Right atrium auricular region (tissue), 2 donors: ENCODE measurements around the gene PRDM10. TPM values are rescaled to one million over a fixed set of nuclear protein-coding genes. Genes with fewer than 3 reads are reported as not detected.
A peak's percentile ranks its signal among the peaks of the same experiment; 100 is the strongest.

Experiments
- DNase-seq: peaks from one replicate; pipeline ENCODE4 v3.0.0-alpha.2; 2019; ENCODE audit warnings: low spot score
- H3K27ac ChIP-seq, 2 donors: fragments of 200-600 bp; sonication (generic); 1 replicate in 1 of 2; 2 replicates in 1 of 2; pipeline ENCODE4 v1.5.1; 2016 to 2019
- H3K27me3 ChIP-seq, 2 donors: fragments of 200-600 bp; sonication (generic); one replicate each; pipeline versions ENCODE4 v1.5.1 to v1.6.0; 2017 to 2019
- H3K36me3 ChIP-seq: fragments of 200-600 bp; sonication (generic); one replicate; pipeline ENCODE4 v1.5.1; 2016
- H3K4me1 ChIP-seq, 2 donors: fragments of 200-600 bp; sonication (generic); one replicate each; pipeline versions ENCODE4 v1.5.1 to v1.6.0; 2017 to 2019
- H3K4me3 ChIP-seq, 2 donors: fragments of 200-600 bp; sonication (generic); 1 replicate in 1 of 2; 2 replicates in 1 of 2; pipeline ENCODE4 v1.5.1; 2017 to 2019; ENCODE audit warnings: mild to moderate bottlenecking in 1 of 2, moderate library complexity in 1 of 2
- H3K9me3 ChIP-seq, 2 donors: fragments of 200-600 bp; sonication (generic); one replicate each; pipeline ENCODE4 v1.5.1; 2019
- CTCF ChIP-seq, 2 donors: fragments of 200-600 bp; sonication (generic); IDR thresholded peaks; one replicate each; pipeline ENCODE4 v1.5.1; 2019; ENCODE audit warnings: antibody characterized with exemption in 2 of 2
- total RNA-seq, 2 donors: library from RNA; depleted of rRNA; stranded (reverse); fragments of >200 nt; gene quantifications; one replicate each; pipeline ENCODE4 v1.1.0, GENCODE V29; 2016

Gene PRDM10
- total RNA-seq, 2 donors from 2014 or later = 4.3 TPM

GRCh38 chr11:129951866-129952262 lies 50.8 kb downstream of the PRDM10 start:
- Histone ChIP-seq H3K36me3 (peaks cover 5% of the 10 kb centered on the region), H3K4me1 (no peaks in the 10 kb centered on the region), H3K27ac (no peak overlapping the region), H3K9me3 (no peaks in the 10 kb centered on the region), H3K4me3 (no peak overlapping the region), H3K27me3 (no peaks in the 10 kb centered on the region)
- no peak for TF ChIP-seq CTCF (IDR thresholded peaks at IDR 0.05)
- DNase-seq = no peak

GRCh38 chr11:129951201-129951865 lies 51.3 kb downstream of the PRDM10 start:
- no peak for TF ChIP-seq CTCF (IDR thresholded peaks at IDR 0.05)
- Histone ChIP-seq H3K27me3 (no peaks in the 10 kb centered on the region), H3K27ac (no peak overlapping the region), H3K4me1 (no peaks in the 10 kb centered on the region), H3K36me3 (peaks cover 10% of the 10 kb centered on the region), H3K9me3 (no peaks in the 10 kb centered on the region), H3K4me3 (no peak overlapping the region)
- DNase-seq = no peak

- Histone ChIP-seq H3K27me3 (no peaks in the 10 kb centered on the region), H3K4me3 (no peak overlapping the region), H3K9me3 (no peaks in the 10 kb centered on the region), H3K4me1 (no peaks in the 10 kb centered on the region), H3K27ac (no peak overlapping the region), H3K36me3 (peaks cover 14% of the 10 kb centered on the region)
- peak; percentile 63 for DNase-seq
- no peak for TF ChIP-seq CTCF (IDR thresholded peaks at IDR 0.05)
Observed at GRCh38 chr11:129950101-129951091, 52.2 kb downstream of the PRDM10 start.

- Histone ChIP-seq H3K27ac (no peak overlapping the region), H3K36me3 (peaks cover 14% of the 10 kb centered on the region), H3K4me1 (no peaks in the 10 kb centered on the region), H3K9me3 (no peaks in the 10 kb centered on the region), H3K27me3 (no peaks in the 10 kb centered on the region), H3K4me3 (no peak overlapping the region)
- no peak for TF ChIP-seq CTCF (IDR thresholded peaks at IDR 0.05)
- DNase-seq = no peak
Observed at GRCh38 chr11:129948926-129949466, 53.6 kb downstream of the PRDM10 start.

GRCh38 chr11:129947474-129947873 lies 55.2 kb downstream of the PRDM10 start:
- Histone ChIP-seq H3K9me3 (no peaks in the 10 kb centered on the region), H3K27me3 (no peaks in the 10 kb centered on the region), H3K27ac (no peak overlapping the region), H3K4me1 (no peaks in the 10 kb centered on the region), H3K36me3 (peaks cover 14% of the 10 kb centered on the region), H3K4me3 (no peak overlapping the region)
- no peak for DNase-seq
- no peak for TF ChIP-seq CTCF (IDR thresholded peaks at IDR 0.05)
